HepG2 (cell line): ENCODE data around the gene CTU2. TPM values are rescaled to one million over a fixed set of nuclear protein-coding genes. Genes with fewer than 3 reads are reported as not detected.
A peak's percentile ranks its signal among the peaks of the same experiment; 100 is the strongest.

Source experiments
- ATAC-seq: fragments of 200-7000 bp; cut with Tn5 transposase; 3 replicates; pipeline ENCODE4 v1.9.1; 2020; ENCODE audit warnings: mild to moderate bottlenecking, moderate library complexity
- BruUV-seq: library from RNA; stranded (reverse); fragments of 400-500 nt; replicated peaks from 2 replicates; lab custom pipeline; 2021; lab: Mats Ljungman, UMichigan
- CTCF ChIA-PET: fragments of 300-600 bp; formaldehyde crosslinking; extraction: SDS; loops from one replicate; lab custom pipeline; 2021; ENCODE audit warnings: low total read pairs, inconsistent platforms, low intra/inter-chr PET ratio; lab: Yijun Ruan, JAX
- POLR2A ChIA-PET: fragments of 350-600 bp; sonication (Branson Sonifier 250); formaldehyde crosslinking; loops from one replicate; lab custom pipeline; 2020; ENCODE audit warnings: antibody characterized with exemption, inconsistent platforms; lab: Yijun Ruan, JAX
- DNase-seq: peaks from one replicate; pipeline ENCODE4 v3.0.0-alpha.2; 2015; ENCODE audit warnings: low spot score
- FAIRE-seq: peaks from 3 replicates; lab custom pipeline; 2011; peaks lifted over from hg19 to GRCh38; lab: Jason Lieb, UNC
- H2AFZ ChIP-seq: one replicate; pipeline ENCODE4 v1.6.1; 2011; ENCODE audit warnings: low read length, inconsistent platforms
- H3K27ac ChIP-seq: fragments of 300-600 bp; 3 replicates; pipeline ENCODE4 v1.8.0; 2011; ENCODE audit warnings: mixed run types, mild to moderate bottlenecking, mixed read lengths, low read length, inconsistent platforms; ENCODE audit not compliant: insufficient read depth; ENCODE audit errors: extremely low read length
- H3K27me3 ChIP-seq, 2 experiments: fragments of 200-600 bp in 1 of 2; 2 replicates in 1 of 2; 3 replicates in 1 of 2; pipeline versions ENCODE4 v1.6.0 to v1.8.0; 2011; ENCODE audit warnings: low read length in 2 of 2, mild to moderate bottlenecking in 2 of 2, moderate library complexity in 2 of 2, inconsistent platforms in 1 of 2; ENCODE audit not compliant: insufficient read depth in 2 of 2, control insufficient read depth in 1 of 2
- H3K36me3 ChIP-seq, 2 experiments: fragments of 200-600 bp in 1 of 2; replicated peaks in 1 of 2; 2 replicates in 1 of 2; 3 replicates in 1 of 2; pipeline versions ENCODE4 v1.5.1 to v1.8.0; 2011; ENCODE audit warnings: low read length in 2 of 2, inconsistent platforms in 1 of 2; ENCODE audit not compliant: insufficient read depth in 2 of 2, control insufficient read depth in 1 of 2
- H3K4me1 ChIP-seq: 2 replicates; pipeline ENCODE4 v1.5.1; 2012; ENCODE audit warnings: low read length, inconsistent platforms; ENCODE audit not compliant: insufficient read depth
- H3K4me2 ChIP-seq: 2 replicates; pipeline ENCODE4 v1.6.0; 2011; ENCODE audit warnings: low read depth, low read length, inconsistent platforms
- H3K4me3 ChIP-seq, 3 experiments: fragments of 200-600 bp in 1 of 3; sonication (generic), shearing (Covaris generic) in 1 of 3; replicated peaks in 1 of 3; 2 replicates each; pipeline ENCODE4 v1.5.1; 2011 to 2016; ENCODE audit warnings: low read length in 3 of 3, inconsistent platforms in 2 of 3, low read depth in 2 of 3, mild to moderate bottlenecking in 2 of 3, control low read depth in 1 of 3, mixed read lengths in 1 of 3; ENCODE audit not compliant: insufficient read depth in 1 of 3
- H3K79me2 ChIP-seq: one replicate; pipeline ENCODE4 v1.6.1; 2011; ENCODE audit warnings: low read length, inconsistent platforms; ENCODE audit not compliant: insufficient read depth
- H3K9ac ChIP-seq: 2 replicates; pipeline ENCODE4 v1.6.0; 2011; ENCODE audit warnings: mild to moderate bottlenecking, low read depth, low read length, inconsistent platforms; ENCODE audit not compliant: insufficient read depth
- H3K9me3 ChIP-seq: 2 replicates; pipeline ENCODE4 v1.5.1; 2012; ENCODE audit warnings: mild to moderate bottlenecking, low read length
- H4K20me1 ChIP-seq: 2 replicates; pipeline ENCODE4 v1.6.0; 2011; ENCODE audit warnings: inconsistent platforms, mild to moderate bottlenecking, low read length, moderate library complexity; ENCODE audit not compliant: insufficient read depth
- EEA1 ChIP-seq: sonication (generic); formaldehyde crosslinking; IDR thresholded peaks from 2 replicates; pipeline ENCODE4 v1.5.1; 2020; ENCODE audit warnings: mild to moderate bottlenecking, missing genetic modification reagents, borderline replicate concordance
- RBM22 ChIP-seq: fragments of 200-400 bp; formaldehyde crosslinking; optimal IDR thresholded peaks from 2 replicates; pipeline ENCODE3; 2017; ENCODE audit warnings: mild to moderate bottlenecking, low read length, moderate library complexity
- RFX5 ChIP-seq: IDR thresholded peaks from 2 replicates; pipeline ENCODE4 v1.6.1; 2011; ENCODE audit warnings: low read depth, low read length, improper control_type of control experiment
- TCF12 ChIP-seq, 2 experiments: fragments of 450-650 bp in 1 of 2; sonication (generic) in 1 of 2; formaldehyde crosslinking in 1 of 2; IDR thresholded peaks; 2 replicates each; pipeline versions ENCODE4 v1.6.1 to v1.8.0; 2017 to 2022; ENCODE audit warnings: antibody characterized with exemption in 1 of 2, mild to moderate bottlenecking in 1 of 2, missing genetic modification reagents in 1 of 2, moderate library complexity in 1 of 2
- ZFX ChIP-seq: sonication (generic); formaldehyde crosslinking; IDR thresholded peaks from 2 replicates; pipeline ENCODE4 v1.4.0; 2020; ENCODE audit warnings: mild to moderate bottlenecking, low read depth, missing genetic modification reagents, moderate library complexity
- ZKSCAN5 ChIP-seq: sonication (generic); formaldehyde crosslinking; IDR thresholded peaks from 2 replicates; pipeline ENCODE4 v1.5.1; 2020; ENCODE audit warnings: mild to moderate bottlenecking, missing genetic modification reagents
- ZMYM4 ChIP-seq: sonication (generic); formaldehyde crosslinking; IDR thresholded peaks from 2 replicates; pipeline ENCODE4 v1.8.1; 2023; ENCODE audit warnings: mild to moderate bottlenecking, missing genetic modification reagents
- ZNF17 ChIP-seq: sonication (generic); formaldehyde crosslinking; IDR thresholded peaks from 2 replicates; pipeline ENCODE4 v1.5.0; 2020; ENCODE audit warnings: mild to moderate bottlenecking, missing genetic modification reagents
- ZNF572 ChIP-seq: sonication (generic); formaldehyde crosslinking; IDR thresholded peaks from 2 replicates; pipeline ENCODE4 v1.5.1; 2020; ENCODE audit warnings: mild to moderate bottlenecking, missing genetic modification reagents
- ZNF746 ChIP-seq: sonication (generic); formaldehyde crosslinking; IDR thresholded peaks from 2 replicates; pipeline ENCODE4 v1.8.0; 2022; ENCODE audit warnings: mild to moderate bottlenecking, missing genetic modification reagents
- ZNF768 ChIP-seq: sonication (generic); formaldehyde crosslinking; IDR thresholded peaks from 2 replicates; pipeline ENCODE4 v1.4.0; 2020; ENCODE audit warnings: missing genetic modification reagents
- ZNF883 ChIP-seq: sonication (generic); formaldehyde crosslinking; IDR thresholded peaks from 2 replicates; pipeline ENCODE4 v1.5.1; 2020; ENCODE audit warnings: mild to moderate bottlenecking, missing genetic modification reagents; ENCODE audit errors: not compliant biosample characterization
- WGBS: methylation state at CpG from one replicate; pipeline ENCODE4 v1.1.6; 2017; ENCODE audit warnings: low lambda C conversion rate; 5-methylcytosine and 5-hydroxymethylcytosine counted together
- in situ Hi-C: cut with HindIII; loops from 2 replicates; pipeline ENCODE4 v1.10.0; 2017; ENCODE audit warnings: low pct_unique_long_range_greater_than_20kb; ENCODE audit not compliant: extremely low pct_ligation_motif_present
- intact Hi-C: fragments of 100-400 bp; cut with micrococcal nuclease; formaldehyde crosslinking; loops from one replicate; pipeline ENCODE4 v1.10.0; 2022; ENCODE audit not compliant: unreplicated experiment
- polyA plus RNA-seq, 8 experiments: library from polyadenylated mRNA; depleted of rRNA in 3 of 8; stranded (reverse) in 7 of 8; unstranded in 1 of 8; fragments of >200 nt; fragmentation: Illumina TruSeq in 4 of 8; extraction: Trizol in 4 of 8; gene quantifications; 2 replicates each; pipeline versions ENCODE4 v1.2.1 to v1.2.3, GENCODE V29; 2011 to 2016; ENCODE audit warnings: low read depth in 4 of 8, missing spikeins in 1 of 8, mixed read lengths in 1 of 8; ENCODE audit not compliant: insufficient read depth in 1 of 8
- total RNA-seq, 5 experiments: library from RNA; depleted of rRNA; stranded (reverse); fragments of >200 nt; fragmentation: Illumina TruSeq; extraction: Trizol; gene quantifications; 2 replicates each; pipeline ENCODE4 v1.2.3, GENCODE V29; 2016; ENCODE audit warnings: low read depth in 1 of 5
- TF ChIP-seq, protein P1 (sequence below): sonication (generic); formaldehyde crosslinking; IDR thresholded peaks from 2 replicates; pipeline ENCODE4 v1.4.0; 2020; ENCODE audit warnings: missing genetic modification reagents, borderline replicate concordance
- TF ChIP-seq, protein P2 (sequence below): sonication (generic); formaldehyde crosslinking; IDR thresholded peaks from 2 replicates; pipeline ENCODE4 v1.5.0; 2020; ENCODE audit warnings: mild to moderate bottlenecking, missing genetic modification reagents

The CTU2 gene
- total and polyA plus RNA-seq, 2 of the 13 experiments (the other 11 are each of a cell fraction or from before 2014, with no cell fraction given), result 13.3 to 21.9 TPM

DNA sequence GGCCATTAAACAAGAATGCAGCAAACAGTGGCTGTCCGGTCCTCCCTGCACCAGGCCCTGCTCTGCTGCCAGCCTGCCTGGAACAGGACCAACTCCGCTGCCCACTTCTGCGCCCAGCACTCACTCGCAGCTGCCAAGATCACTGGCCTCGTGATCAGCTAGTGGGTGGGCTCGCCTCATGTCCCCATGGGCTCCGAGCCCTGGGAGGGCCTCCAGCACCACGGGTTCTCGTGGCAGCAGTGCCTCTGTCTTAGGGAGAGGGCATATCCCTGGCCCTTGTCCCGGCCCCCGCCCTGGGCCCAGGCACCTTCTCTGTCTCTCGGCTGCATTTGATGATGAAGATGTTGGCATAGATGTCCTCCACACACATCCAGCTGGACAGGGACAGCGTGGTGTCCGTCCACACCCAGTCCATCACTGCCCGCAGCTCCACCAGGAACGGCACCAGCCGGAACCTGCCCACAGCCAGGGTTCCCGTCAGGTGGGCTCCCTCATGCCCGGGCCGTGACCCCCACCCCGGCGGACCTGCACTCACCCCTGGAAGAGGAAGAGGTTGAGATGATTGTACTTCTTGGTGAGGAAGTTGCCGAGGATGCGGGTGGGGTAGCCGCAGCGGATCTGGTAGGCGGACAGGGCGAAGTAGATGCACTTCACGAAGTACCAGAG, 13.1 kb downstream of the CTU2 start:
- DNase-seq, result no peak
- H2AFZ ChIP-seq, result no peak overlapping the region
- no peak overlapping the region for H3K27ac ChIP-seq
- ATAC-seq, result no peak
- H3K9me3 ChIP-seq, result no peaks in the 10 kb centered on the region
- no peaks in the 10 kb centered on the region for H3K27me3 ChIP-seq
- peaks cover 63 to 93% of the 10 kb centered on the region in 2 experiments; a peak in 4 of 5 replicates for H3K36me3 ChIP-seq
- TF ChIP-seq ZMYM4 (CRISPR knock-in tag), result no peak
- TF ChIP-seq EEA1 (CRISPR knock-in tag), result no peak
- 0 out of 2 replicates have a peak, but pooled peaks have one; percentile 11 for TF ChIP-seq ZNF768 (CRISPR knock-in tag)
- no peak for TF ChIP-seq TCF12 (IDR thresholded peaks at IDR 0.05)
- TF ChIP-seq TCF12 (CRISPR knock-in tag; IDR thresholded peaks at IDR 0.05), result no peak
- TF ChIP-seq ZNF746, result no peak
- no peak for TF ChIP-seq ZNF883
- intact Hi-C loops, result no loop called here
- H3K9ac ChIP-seq, result no peak overlapping the region
- TSS peak; percentile 23 for BruUV-seq
- 98% methylated on average over 26 of the region's 29 CpGs for WGBS
- FAIRE-seq, result no peak
- no peak overlapping the region for H3K4me2 ChIP-seq
- no peaks in the 10 kb centered on the region for H3K79me2 ChIP-seq
- no peaks in the 10 kb centered on the region for H4K20me1 ChIP-seq
- POLR2A ChIA-PET, result no interaction called here
- CTCF ChIA-PET, result no interaction called here
- no peak overlapping the region for H3K4me3 ChIP-seq
- in situ Hi-C loops, result no loop called here
- no peaks in the 10 kb centered on the region for H3K4me1 ChIP-seq

DNA sequence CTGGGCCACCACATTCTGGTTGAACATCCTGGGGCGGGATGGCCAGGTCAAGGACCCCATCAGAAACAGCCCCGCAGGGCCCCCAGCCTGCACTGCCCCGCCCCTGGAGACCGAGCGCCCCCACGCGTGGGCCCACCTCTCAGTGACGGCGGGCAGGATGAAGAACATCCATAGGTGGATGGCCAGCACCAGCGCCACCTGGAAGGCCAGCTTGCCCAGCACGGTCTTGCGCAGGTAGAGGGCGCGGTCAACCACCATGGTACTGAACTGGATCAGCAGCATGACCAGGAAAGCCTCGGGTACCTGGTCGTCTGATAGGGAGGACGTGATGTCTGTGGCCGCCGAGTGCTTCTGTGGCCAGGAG, 13.6 kb downstream of the CTU2 start:
- ChIA-PET POLR2A (no interaction called here), CTCF (no interaction called here)
- BruUV-seq, result no TSS peak
- Histone ChIP-seq H3K36me3 (peaks cover 63 to 92% of the 10 kb centered on the region in 2 experiments; a peak in 4 of 5 replicates), H2AFZ (no peak overlapping the region), H3K27me3 (no peaks in the 10 kb centered on the region), H3K27ac (no peak overlapping the region), H3K4me2 (no peak overlapping the region), H4K20me1 (no peaks in the 10 kb centered on the region), H3K4me3 (no peak overlapping the region), H3K79me2 (no peaks in the 10 kb centered on the region), H3K9ac (no peak overlapping the region), H3K9me3 (no peaks in the 10 kb centered on the region), H3K4me1 (no peaks in the 10 kb centered on the region)
- intact Hi-C loops, result no loop called here
- in situ Hi-C loops, result no loop called here
- no peak for FAIRE-seq
- no peak for DNase-seq
- no peak for ATAC-seq
- WGBS, result 97% methylated on average over 11 of the region's 19 CpGs
- TF ChIP-seq ZNF17 (CRISPR knock-in tag) (no peak), ZFX (CRISPR knock-in tag) (no peak), RFX5 (no peak), RBM22 (peak; percentile 59), ZKSCAN5 (CRISPR knock-in tag) (no peak), ZNF572 (CRISPR knock-in tag) (no peak)
- TF ChIP-seq, protein P1, sequence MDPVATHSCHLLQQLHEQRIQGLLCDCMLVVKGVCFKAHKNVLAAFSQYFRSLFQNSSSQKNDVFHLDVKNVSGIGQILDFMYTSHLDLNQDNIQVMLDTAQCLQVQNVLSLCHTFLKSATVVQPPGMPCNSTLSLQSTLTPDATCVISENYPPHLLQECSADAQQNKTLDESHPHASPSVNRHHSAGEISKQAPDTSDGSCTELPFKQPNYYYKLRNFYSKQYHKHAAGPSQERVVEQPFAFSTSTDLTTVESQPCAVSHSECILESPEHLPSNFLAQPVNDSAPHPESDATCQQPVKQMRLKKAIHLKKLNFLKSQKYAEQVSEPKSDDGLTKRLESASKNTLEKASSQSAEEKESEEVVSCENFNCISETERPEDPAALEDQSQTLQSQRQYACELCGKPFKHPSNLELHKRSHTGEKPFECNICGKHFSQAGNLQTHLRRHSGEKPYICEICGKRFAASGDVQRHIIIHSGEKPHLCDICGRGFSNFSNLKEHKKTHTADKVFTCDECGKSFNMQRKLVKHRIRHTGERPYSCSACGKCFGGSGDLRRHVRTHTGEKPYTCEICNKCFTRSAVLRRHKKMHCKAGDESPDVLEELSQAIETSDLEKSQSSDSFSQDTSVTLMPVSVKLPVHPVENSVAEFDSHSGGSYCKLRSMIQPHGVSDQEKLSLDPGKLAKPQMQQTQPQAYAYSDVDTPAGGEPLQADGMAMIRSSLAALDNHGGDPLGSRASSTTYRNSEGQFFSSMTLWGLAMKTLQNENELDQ (CRISPR knock-in tag), result no peak
- TF ChIP-seq, protein P2, sequence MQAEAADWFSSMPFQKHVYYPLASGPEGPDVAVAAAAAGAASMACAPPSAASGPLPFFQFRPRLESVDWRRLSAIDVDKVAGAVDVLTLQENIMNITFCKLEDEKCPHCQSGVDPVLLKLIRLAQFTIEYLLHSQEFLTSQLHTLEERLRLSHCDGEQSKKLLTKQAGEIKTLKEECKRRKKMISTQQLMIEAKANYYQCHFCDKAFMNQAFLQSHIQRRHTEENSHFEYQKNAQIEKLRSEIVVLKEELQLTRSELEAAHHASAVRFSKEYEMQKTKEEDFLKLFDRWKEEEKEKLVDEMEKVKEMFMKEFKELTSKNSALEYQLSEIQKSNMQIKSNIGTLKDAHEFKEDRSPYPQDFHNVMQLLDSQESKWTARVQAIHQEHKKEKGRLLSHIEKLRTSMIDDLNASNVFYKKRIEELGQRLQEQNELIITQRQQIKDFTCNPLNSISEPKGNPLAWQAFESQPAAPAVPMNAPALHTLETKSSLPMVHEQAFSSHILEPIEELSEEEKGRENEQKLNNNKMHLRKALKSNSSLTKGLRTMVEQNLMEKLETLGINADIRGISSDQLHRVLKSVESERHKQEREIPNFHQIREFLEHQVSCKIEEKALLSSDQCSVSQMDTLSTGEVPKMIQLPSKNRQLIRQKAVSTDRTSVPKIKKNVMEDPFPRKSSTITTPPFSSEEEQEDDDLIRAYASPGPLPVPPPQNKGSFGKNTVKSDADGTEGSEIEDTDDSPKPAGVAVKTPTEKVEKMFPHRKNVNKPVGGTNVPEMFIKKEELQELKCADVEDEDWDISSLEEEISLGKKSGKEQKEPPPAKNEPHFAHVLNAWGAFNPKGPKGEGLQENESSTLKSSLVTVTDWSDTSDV, result no peak
